Thyroid gland (tissue), 4 donors: ENCODE measurements around the gene MAP1LC3A. TPM values are rescaled to one million over a fixed set of nuclear protein-coding genes. Genes with fewer than 3 reads are reported as not detected.

Experiments used
- DNase-seq, 2 donors: peaks; one replicate each; pipeline ENCODE4 v3.0.0-alpha.2; 2019
- H3K27ac ChIP-seq, 3 donors: fragments of 200-600 bp; sonication (generic); 1 replicate in 2 of 3; 2 replicates in 1 of 3; pipeline ENCODE4 v1.5.1; 2016 to 2019; ENCODE audit warnings: mild to moderate bottlenecking in 1 of 3, moderate library complexity in 1 of 3
- H3K27me3 ChIP-seq: fragments of 200-600 bp; sonication (generic); one replicate; pipeline ENCODE4 v1.5.1; 2019
- H3K36me3 ChIP-seq, 2 donors: fragments of 200-600 bp; sonication (generic); one replicate each; pipeline ENCODE4 v1.5.1; 2016 to 2019
- H3K4me1 ChIP-seq, 2 donors: fragments of 200-600 bp; sonication (generic); one replicate each; pipeline ENCODE4 v1.5.1; 2017 to 2019
- H3K4me3 ChIP-seq, 3 donors: fragments of 200-600 bp; sonication (generic); replicated peaks in 1 of 3; 1 replicate in 2 of 3; 2 replicates in 1 of 3; pipeline ENCODE4 v1.5.1; 2016; ENCODE audit warnings: mild to moderate bottlenecking in 1 of 3
- H3K9me3 ChIP-seq: fragments of 200-600 bp; sonication (generic); one replicate; pipeline ENCODE4 v1.5.1; 2017
- CTCF ChIP-seq, 6 experiments: fragments of 200-600 bp in 3 of 6; fragments of 450-650 bp in 3 of 6; sonication (generic) in 3 of 6; IDR thresholded peaks; one replicate each; pipeline ENCODE4 v1.5.1; 2016 to 2019; ENCODE audit warnings: antibody characterized with exemption in 6 of 6, mild to moderate bottlenecking in 2 of 6, inconsistent platforms in 1 of 6, moderate library complexity in 1 of 6
- POLR2A ChIP-seq, 2 donors: fragments of 450-650 bp; IDR thresholded peaks; one replicate each; pipeline ENCODE4 v1.6.1; 2017; ENCODE audit warnings: antibody characterized with exemption in 2 of 2, mild to moderate bottlenecking in 2 of 2, moderate library complexity in 1 of 2
- WGBS, 2 donors: methylation state at CpG; one replicate each; pipeline ENCODE4 v1.1.5; 2017; 5-methylcytosine and 5-hydroxymethylcytosine counted together
- intact Hi-C: fragments of 100-400 bp; cut with DNase I; formaldehyde crosslinking; loops from one replicate; pipeline ENCODE4 v1.15.1; 2023
- total RNA-seq, 4 donors: library from RNA; depleted of rRNA; stranded (reverse); fragments of >200 nt; gene quantifications; one replicate each; pipeline ENCODE4 v1.2.3, GENCODE V29; 2016

Gene MAP1LC3A
- total RNA-seq, 4 donors from 2014 or later = 119 to 163 (median 130) TPM

DNA sequence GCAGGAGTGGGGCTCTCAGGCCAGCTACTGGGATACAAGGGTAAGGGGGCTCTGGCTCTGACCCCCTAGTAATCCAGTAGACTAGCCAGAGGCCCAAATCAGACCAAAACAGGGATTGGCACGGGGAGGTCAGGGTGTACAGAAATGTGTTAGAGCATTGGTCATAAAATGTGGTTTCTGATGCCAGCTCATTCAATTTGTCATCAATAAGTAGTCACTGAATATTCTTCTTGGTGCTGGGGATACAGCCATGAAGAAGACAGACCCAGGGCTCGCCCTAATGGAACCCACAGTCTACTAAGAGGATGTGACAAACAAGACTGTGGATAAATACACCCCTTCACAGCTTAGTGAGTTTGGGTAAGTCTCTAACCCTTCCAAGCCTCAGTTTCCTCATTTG is 11.1 kb downstream of the MAP1LC3A start:
- Histone ChIP-seq H3K27me3 (no peaks in the 10 kb centered on the region), H3K36me3 (no peaks in the 10 kb centered on the region), H3K9me3 (no peaks in the 10 kb centered on the region), H3K27ac (no peak overlapping the region), H3K4me1 (peaks cover 0 to 3% of the 10 kb centered on the region in 2 donors), H3K4me3 (no peak overlapping the region)
- intact Hi-C loops = loop anchor here (10.0 kb wide), 1 partner anchor 195 kb away; no protein-coding TSS in a partner anchor
- WGBS, 2 donors = 93 to 97% methylated on average over 2 of the region's 2 CpGs
- TF ChIP-seq POLR2A (IDR thresholded peaks at IDR 0.05) = no peak
- TF ChIP-seq CTCF (IDR thresholded peaks at IDR 0.05) = no peak
- no peak for DNase-seq

- no peak overlapping the region for H3K27ac ChIP-seq
- whole genome bisulfite sequencing, 2 donors = 58 to 69% methylated on average over 3 of the region's 3 CpGs
- H3K4me1 ChIP-seq = peaks cover 0 to 3% of the 10 kb centered on the region in 2 donors
- TF ChIP-seq CTCF (IDR thresholded peaks at IDR 0.05) (no peak), POLR2A (IDR thresholded peaks at IDR 0.05) (no peak)
- no peaks in the 10 kb centered on the region for H3K27me3 ChIP-seq
- no peaks in the 10 kb centered on the region for H3K9me3 ChIP-seq
- no peak for DNase-seq
- no peaks in the 10 kb centered on the region for H3K36me3 ChIP-seq
- intact Hi-C loops = no loop called here
- no peak overlapping the region for H3K4me3 ChIP-seq
These were observed 12.4 kb downstream of the MAP1LC3A start for GRCh38 chr20:34570859-34571306.

DNA sequence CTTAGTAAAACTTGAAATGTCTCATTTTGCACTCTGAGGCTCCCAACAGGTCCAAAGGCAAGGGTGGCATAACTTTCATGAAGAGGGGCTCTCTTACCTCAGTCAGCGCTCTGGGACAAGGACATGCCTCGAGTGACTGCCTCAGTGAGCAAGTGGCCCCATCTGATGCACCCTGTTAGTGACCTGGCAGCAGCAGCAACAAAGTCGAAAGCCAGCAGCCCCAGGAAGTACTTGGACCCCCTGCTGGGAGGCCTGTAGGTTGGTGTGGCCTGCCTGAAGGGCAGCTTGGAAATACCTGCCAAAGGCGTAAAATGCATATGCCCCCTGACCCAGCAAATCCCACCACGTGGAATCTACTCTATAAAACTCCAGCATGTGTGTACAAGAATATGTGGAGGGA is 13.2 kb downstream of the MAP1LC3A start:
- intact Hi-C loops = no loop called here
- Histone ChIP-seq H3K4me1 (peaks cover 0 to 3% of the 10 kb centered on the region in 2 donors), H3K36me3 (no peaks in the 10 kb centered on the region), H3K4me3 (no peak overlapping the region), H3K27me3 (no peaks in the 10 kb centered on the region), H3K27ac (no peak overlapping the region), H3K9me3 (no peaks in the 10 kb centered on the region)
- DNase-seq = no peak
- WGBS, 2 donors = 85 to 93% methylated on average over 4 to 5 of the region's 5 CpGs
- TF ChIP-seq CTCF (IDR thresholded peaks at IDR 0.05) (no peak), POLR2A (IDR thresholded peaks at IDR 0.05) (no peak)

GRCh38 chr20:34573541-34574300 is 15.2 kb downstream of the MAP1LC3A start:
- 97% methylated on average over 7 of the region's 7 CpGs for WGBS, 2 donors
- TF ChIP-seq CTCF (IDR thresholded peaks at IDR 0.05) (no peak), POLR2A (IDR thresholded peaks at IDR 0.05) (no peak)
- intact Hi-C loops = no loop called here
- H3K9me3 ChIP-seq = no peaks in the 10 kb centered on the region
- H3K4me3 ChIP-seq = no peak overlapping the region
- H3K27me3 ChIP-seq = no peaks in the 10 kb centered on the region
- no peak for DNase-seq
- H3K27ac ChIP-seq = no peak overlapping the region
- no peaks in the 10 kb centered on the region for H3K4me1 ChIP-seq
- H3K36me3 ChIP-seq = no peaks in the 10 kb centered on the region

- intact Hi-C loops = no loop called here
- no peak overlapping the region for H3K4me3 ChIP-seq
- no peaks in the 10 kb centered on the region for H3K27me3 ChIP-seq
- no peaks in the 10 kb centered on the region for H3K36me3 ChIP-seq
- no peak overlapping the region for H3K27ac ChIP-seq
- no peak for DNase-seq
- WGBS, 2 donors = 96 to 98% methylated on average over 5 of the region's 5 CpGs
- H3K4me1 ChIP-seq = peaks cover 0 to 4% of the 10 kb centered on the region in 2 donors
- no peaks in the 10 kb centered on the region for H3K9me3 ChIP-seq
- TF ChIP-seq CTCF (IDR thresholded peaks at IDR 0.05) = no peak
- no peak for TF ChIP-seq POLR2A (IDR thresholded peaks at IDR 0.05)
These were observed 15.9 kb downstream of the MAP1LC3A start for GRCh38 chr20:34574426-34574825.
